Measurements from ENCODE around the gene ESRP2.
A peak's percentile ranks its signal among the peaks of the same experiment; 100 is the strongest.

Gene ESRP2

DNA sequence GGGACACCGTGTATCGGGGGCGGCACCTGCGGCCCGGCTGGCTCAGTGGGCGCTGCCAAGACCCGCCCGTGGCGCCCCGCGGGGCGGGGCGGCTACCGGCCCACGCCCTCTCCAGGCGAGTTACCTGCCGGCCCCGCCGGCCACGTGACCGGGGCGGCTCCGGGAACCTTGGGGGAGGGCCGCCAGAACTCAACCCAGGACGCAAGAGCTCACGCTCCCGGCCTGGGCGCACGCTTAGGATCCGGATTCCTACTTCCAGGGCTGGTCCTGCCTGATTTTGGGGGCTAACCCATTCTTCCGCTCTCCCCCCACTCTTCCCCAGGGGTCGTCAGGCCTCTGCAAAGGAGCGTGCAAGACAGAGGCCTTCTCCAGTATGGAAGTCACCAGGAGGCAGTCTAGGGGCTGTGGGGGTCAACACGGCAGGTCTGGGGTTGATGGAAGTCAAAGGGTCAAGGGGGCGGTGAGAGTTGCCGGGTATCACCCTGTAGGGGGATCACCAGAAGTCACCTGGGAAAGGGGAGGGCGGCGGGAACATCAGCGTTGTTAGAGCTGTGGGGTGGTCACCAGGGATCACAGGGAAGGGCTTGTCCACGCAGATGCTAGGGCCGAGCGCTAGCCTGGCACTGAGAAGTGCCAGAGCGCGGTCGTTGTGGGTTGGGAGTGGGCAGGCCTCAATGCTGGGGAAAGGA, 354 bp upstream of the ESRP2 start:
- TF ChIP-seq EZH2phosphoT487 (IDR thresholded peaks at IDR 0.05; ENCODE audit: borderline replicate concordance, low read length) = no peak
- TF ChIP-seq, protein P1, sequence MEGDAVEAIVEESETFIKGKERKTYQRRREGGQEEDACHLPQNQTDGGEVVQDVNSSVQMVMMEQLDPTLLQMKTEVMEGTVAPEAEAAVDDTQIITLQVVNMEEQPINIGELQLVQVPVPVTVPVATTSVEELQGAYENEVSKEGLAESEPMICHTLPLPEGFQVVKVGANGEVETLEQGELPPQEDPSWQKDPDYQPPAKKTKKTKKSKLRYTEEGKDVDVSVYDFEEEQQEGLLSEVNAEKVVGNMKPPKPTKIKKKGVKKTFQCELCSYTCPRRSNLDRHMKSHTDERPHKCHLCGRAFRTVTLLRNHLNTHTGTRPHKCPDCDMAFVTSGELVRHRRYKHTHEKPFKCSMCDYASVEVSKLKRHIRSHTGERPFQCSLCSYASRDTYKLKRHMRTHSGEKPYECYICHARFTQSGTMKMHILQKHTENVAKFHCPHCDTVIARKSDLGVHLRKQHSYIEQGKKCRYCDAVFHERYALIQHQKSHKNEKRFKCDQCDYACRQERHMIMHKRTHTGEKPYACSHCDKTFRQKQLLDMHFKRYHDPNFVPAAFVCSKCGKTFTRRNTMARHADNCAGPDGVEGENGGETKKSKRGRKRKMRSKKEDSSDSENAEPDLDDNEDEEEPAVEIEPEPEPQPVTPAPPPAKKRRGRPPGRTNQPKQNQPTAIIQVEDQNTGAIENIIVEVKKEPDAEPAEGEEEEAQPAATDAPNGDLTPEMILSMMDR (IDR thresholded peaks at IDR 0.05; ENCODE audit: low read depth, low read length, poor library complexity, severe bottlenecking) = no peak
- Histone ChIP-seq H3K79me2 (ENCODE audit: control insufficient read depth, low read length) (no peaks in the 10 kb centered on the region), H3K27ac (ENCODE audit: low read depth, low read length) (no peak overlapping the region), H3K9me3 (ENCODE audit: control insufficient read depth, insufficient read depth, low read length) (no peaks in the 10 kb centered on the region), H3K36me3 (ENCODE audit: control insufficient read depth, low read length) (no peaks in the 10 kb centered on the region), H4K20me1 (ENCODE audit: control insufficient read depth, insufficient read depth, low read depth, low read length) (no peaks in the 10 kb centered on the region), H3F3A (ENCODE audit: control insufficient read depth, insufficient read depth) (no peaks in the 10 kb centered on the region; the same call in 1 of the 2 replicates), H3K4me3 (ENCODE audit: low read length) (peak overlapping the region; percentile 68), H3K27me3 (ENCODE audit: control insufficient read depth, low read length) (no peaks in the 10 kb centered on the region), H3K4me1 (ENCODE audit: control insufficient read depth, low read length) (peaks cover 38% of the 10 kb centered on the region), H3K4me2 (ENCODE audit: low read length) (peak overlapping the region; percentile 76), H3K9me2 (replicated peaks; ENCODE audit: control insufficient read depth, low read length) (no peaks in the 10 kb centered on the region)

DNA sequence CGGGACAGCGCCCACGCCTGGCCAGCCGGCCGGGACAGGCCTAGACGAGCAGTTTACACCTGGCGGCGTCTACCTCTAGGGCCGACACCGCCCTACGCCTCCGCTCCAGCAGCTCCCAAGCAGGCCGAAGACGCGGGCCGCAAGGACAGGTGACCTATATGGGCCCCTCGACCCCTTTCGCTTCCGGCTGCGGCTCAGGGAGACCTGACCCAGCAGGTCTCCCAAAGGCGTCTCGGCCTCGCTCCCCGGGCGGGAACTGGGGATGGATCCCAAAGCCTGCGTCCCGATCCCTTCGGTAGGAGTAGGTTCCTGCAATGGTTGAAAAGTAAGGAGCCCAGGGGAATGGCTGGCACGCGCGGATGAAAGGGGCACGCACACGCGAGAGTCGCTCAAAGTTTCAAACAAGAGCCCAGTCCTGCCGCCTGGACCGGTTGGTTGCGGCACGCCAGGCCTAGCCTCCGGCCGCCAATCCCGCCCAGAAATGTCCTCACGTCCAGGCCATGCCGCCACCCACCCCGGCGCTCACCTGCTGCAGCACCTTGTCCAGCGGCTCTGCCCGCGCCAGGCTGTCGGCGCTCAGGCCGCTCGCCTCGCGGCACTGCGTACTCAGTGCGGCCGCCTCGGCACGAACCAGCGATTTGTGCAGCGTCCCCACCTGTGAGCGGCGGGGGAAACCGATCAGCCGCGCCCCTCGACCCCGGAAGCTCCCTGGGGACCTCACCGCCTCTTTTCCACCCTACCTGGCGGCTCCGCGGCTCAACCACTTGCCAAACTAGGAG, 630 bp downstream of the ESRP2 start:
- H3K4me2 ChIP-seq (ENCODE audit: low read length) = no peak overlapping the region
- H4K20me1 ChIP-seq (ENCODE audit: control insufficient read depth, insufficient read depth, low read depth, low read length) = no peaks in the 10 kb centered on the region
- H3K79me2 ChIP-seq (ENCODE audit: control insufficient read depth, low read length) = no peaks in the 10 kb centered on the region
- H3K9me2 ChIP-seq (replicated peaks; ENCODE audit: control insufficient read depth, low read length) = no peaks in the 10 kb centered on the region
- no peak overlapping the region for H3K27ac ChIP-seq (ENCODE audit: low read depth, low read length)
- no peaks in the 10 kb centered on the region; the same call in 1 of the 2 replicates for H3F3A ChIP-seq (ENCODE audit: control insufficient read depth, insufficient read depth)
- no peak for TF ChIP-seq EZH2phosphoT487 (IDR thresholded peaks at IDR 0.05; ENCODE audit: borderline replicate concordance, low read length)
- TF ChIP-seq, protein P1 (IDR thresholded peaks at IDR 0.05; ENCODE audit: low read depth, low read length, poor library complexity, severe bottlenecking) = no peak
- no peaks in the 10 kb centered on the region for H3K27me3 ChIP-seq (ENCODE audit: control insufficient read depth, low read length)
- no peak overlapping the region for H3K4me3 ChIP-seq (ENCODE audit: low read length)
- peaks cover 38% of the 10 kb centered on the region for H3K4me1 ChIP-seq (ENCODE audit: control insufficient read depth, low read length)
- no peaks in the 10 kb centered on the region for H3K9me3 ChIP-seq (ENCODE audit: control insufficient read depth, insufficient read depth, low read length)
- H3K36me3 ChIP-seq (ENCODE audit: control insufficient read depth, low read length) = no peaks in the 10 kb centered on the region

DNA sequence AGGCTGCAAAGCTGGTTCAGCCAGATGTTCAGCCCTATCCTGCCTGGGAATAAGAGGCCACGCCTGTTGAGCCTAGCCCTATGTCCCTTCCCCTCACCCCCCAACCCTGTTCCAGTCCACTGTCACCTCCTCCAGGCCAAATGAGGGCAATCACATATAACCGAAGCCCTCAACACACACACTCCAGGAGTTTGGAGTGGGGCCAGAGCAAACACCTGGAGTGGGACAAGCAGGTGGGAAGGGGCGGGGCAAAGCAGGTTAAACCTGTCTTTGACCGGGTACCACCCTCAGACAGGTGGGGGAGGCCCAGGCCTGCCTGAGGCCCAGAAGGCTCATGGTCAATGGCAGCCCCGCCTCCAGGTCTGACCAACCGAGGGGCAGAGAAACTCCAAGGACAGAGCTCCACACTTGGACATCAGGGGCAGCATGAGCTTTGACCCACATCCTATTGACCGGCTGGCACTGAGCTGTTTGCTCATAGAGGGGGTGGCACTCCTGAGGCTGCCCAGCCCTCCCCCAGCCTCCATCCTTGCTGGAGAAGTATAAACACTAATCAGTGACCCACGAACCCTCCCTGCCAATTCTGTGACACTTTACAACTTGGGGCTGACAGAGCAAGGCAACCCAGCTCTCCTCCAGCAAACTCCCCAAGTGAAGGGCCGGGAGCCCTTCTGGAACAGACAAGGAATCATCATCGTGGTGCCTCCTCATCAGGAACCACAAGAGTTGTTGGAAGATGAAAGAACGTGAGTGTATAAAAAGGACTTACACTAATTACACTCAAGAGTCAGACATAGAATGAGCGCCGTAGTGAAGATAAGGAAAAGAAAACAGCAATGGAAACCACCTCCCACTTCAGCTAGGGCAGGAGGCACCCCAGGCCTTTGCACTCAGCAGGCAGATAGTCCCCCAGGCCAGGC, 1.5 kb downstream of the ESRP2 start:
- H3F3A ChIP-seq (ENCODE audit: control insufficient read depth, insufficient read depth) = no peaks in the 10 kb centered on the region; the same call in 1 of the 2 replicates
- no peak overlapping the region for H3K27ac ChIP-seq (ENCODE audit: low read depth, low read length)
- H4K20me1 ChIP-seq (ENCODE audit: control insufficient read depth, insufficient read depth, low read depth, low read length) = no peaks in the 10 kb centered on the region
- no peaks in the 10 kb centered on the region for H3K9me3 ChIP-seq (ENCODE audit: control insufficient read depth, insufficient read depth, low read length)
- TF ChIP-seq, protein P1 (IDR thresholded peaks at IDR 0.05; ENCODE audit: low read depth, low read length, poor library complexity, severe bottlenecking) = no peak
- no peak for TF ChIP-seq EZH2phosphoT487 (IDR thresholded peaks at IDR 0.05; ENCODE audit: borderline replicate concordance, low read length)
- H3K79me2 ChIP-seq (ENCODE audit: control insufficient read depth, low read length) = no peaks in the 10 kb centered on the region
- H3K4me1 ChIP-seq (ENCODE audit: control insufficient read depth, low read length) = peaks cover 34% of the 10 kb centered on the region
- H3K4me3 ChIP-seq (ENCODE audit: low read length) = no peak overlapping the region
- H3K27me3 ChIP-seq (ENCODE audit: control insufficient read depth, low read length) = no peaks in the 10 kb centered on the region
- H3K4me2 ChIP-seq (ENCODE audit: low read length) = no peak overlapping the region
- no peaks in the 10 kb centered on the region for H3K9me2 ChIP-seq (replicated peaks; ENCODE audit: control insufficient read depth, low read length)
- no peaks in the 10 kb centered on the region; the same call in 1 of the 2 replicates for H3K36me3 ChIP-seq (ENCODE audit: control insufficient read depth, low read length)
